Esophagus muscularis mucosa (tissue), 4 donors: ENCODE measurements around the gene ETV6.

Source experiments
- CTCF ChIP-seq, 3 experiments: fragments of 200-600 bp in 2 of 3; fragments of 450-650 bp in 1 of 3; sonication (generic) in 2 of 3; IDR thresholded peaks; one replicate each; pipeline ENCODE4 v1.5.1; 2017 to 2019; ENCODE audit warnings: antibody characterized with exemption in 3 of 3, mild to moderate bottlenecking in 2 of 3, moderate library complexity in 1 of 3
- EP300 ChIP-seq: sonication (generic); formaldehyde crosslinking; IDR thresholded peaks from one replicate; pipeline ENCODE4 v1.6.1; 2017; ENCODE audit warnings: antibody characterized with exemption
- POLR2A ChIP-seq: fragments of 450-650 bp; IDR thresholded peaks from one replicate; pipeline ENCODE4 v1.6.1; 2017; ENCODE audit warnings: antibody characterized with exemption, moderate library complexity, mild to moderate bottlenecking, low read depth
- POLR2AphosphoS5 ChIP-seq, 2 donors: sonication (generic); formaldehyde crosslinking; IDR thresholded peaks; one replicate each; pipeline ENCODE4 v1.6.1; 2017; ENCODE audit warnings: antibody characterized with exemption in 2 of 2

GRCh38 chr12:11885261-11886038 is 236.0 kb downstream of the ETV6 start:
- TF ChIP-seq CTCF (IDR thresholded peaks at IDR 0.05) (no peak), POLR2A (no peak), EP300 (no peak), POLR2AphosphoS5 (IDR thresholded peaks at IDR 0.05) (no peak)
